ENCODE measurements around the gene SMYD3.

Gene SMYD3

DNA sequence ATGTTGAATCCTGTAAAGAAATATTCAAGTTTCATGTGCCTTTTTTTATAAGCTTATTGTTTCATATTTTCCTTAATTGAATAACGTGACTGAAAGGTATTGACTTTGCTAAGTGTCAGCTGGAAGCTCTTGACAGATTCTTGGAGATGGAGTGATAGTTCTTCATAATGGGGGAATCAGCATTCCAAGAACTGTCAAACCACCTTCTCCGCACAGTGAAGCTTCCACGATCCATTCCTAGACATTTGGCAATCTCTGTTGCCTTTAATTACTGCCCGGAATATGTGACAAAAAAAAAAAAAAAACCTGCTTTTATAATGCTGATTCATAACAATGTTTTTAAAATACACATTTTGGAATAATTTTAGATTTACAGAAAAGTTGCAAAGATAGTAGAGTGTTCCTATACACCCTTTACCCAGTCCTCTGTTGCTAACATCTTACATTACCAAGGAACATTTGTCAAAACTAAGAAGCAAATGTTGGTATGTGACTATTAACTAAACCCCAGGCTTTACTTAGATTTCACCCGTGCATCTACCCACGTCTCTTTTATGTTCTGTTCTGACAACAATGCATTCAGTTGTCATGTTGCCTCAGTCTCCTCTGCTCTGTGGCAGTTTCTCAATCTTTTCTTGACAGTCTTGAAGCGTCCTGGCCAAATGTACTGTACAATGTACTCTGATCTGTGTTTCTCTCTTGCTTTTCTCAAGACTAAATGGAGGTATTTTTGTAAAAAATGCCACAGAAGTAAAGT lies 674.1 kb downstream of the SMYD3 start:
- DNase-seq (ENCODE audit: low read depth in 1 of 2, low spot score in 1 of 2) = no peak
- H3K27me3 ChIP-seq (ENCODE audit: insufficient read depth, poor library complexity, severe bottlenecking) = no peaks in the 10 kb centered on the region
- H3K27ac ChIP-seq (replicated peaks) = no peak overlapping the region
- TF ChIP-seq GABPA (IDR thresholded peaks at IDR 0.05; ENCODE audit: low read depth) (no peak), POLR2AphosphoS5 (IDR thresholded peaks at IDR 0.05; ENCODE audit: low read depth) (no peak), SPI1 (IDR thresholded peaks at IDR 0.05; ENCODE audit: borderline replicate concordance, low read depth) (no peak)
- H3K4me3 ChIP-seq (replicated peaks; ENCODE audit: insufficient read depth, low read length) = no peak overlapping the region

DNA sequence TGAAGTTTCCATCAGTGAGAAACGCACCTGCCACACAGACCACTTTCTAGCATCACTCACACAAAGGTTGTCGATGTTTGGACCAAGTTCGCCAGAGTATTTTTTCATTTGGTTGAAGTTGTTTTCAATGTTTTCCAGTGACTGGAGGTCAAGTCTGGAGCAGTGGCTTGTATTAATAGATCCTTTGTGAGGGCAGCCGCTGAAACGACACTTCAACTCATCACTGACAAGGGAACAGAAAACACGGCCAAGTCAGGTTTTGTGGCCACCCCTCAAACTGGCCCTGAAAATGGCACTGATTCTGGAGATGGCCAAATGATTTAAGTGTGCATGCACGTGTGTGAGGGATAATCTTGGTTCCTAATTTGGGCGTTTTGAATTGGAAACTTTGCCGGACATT lies 675.6 kb downstream of the SMYD3 start:
- no peak for DNase-seq (ENCODE audit: low read depth in 1 of 2, low spot score in 1 of 2)
- TF ChIP-seq, protein P1, sequence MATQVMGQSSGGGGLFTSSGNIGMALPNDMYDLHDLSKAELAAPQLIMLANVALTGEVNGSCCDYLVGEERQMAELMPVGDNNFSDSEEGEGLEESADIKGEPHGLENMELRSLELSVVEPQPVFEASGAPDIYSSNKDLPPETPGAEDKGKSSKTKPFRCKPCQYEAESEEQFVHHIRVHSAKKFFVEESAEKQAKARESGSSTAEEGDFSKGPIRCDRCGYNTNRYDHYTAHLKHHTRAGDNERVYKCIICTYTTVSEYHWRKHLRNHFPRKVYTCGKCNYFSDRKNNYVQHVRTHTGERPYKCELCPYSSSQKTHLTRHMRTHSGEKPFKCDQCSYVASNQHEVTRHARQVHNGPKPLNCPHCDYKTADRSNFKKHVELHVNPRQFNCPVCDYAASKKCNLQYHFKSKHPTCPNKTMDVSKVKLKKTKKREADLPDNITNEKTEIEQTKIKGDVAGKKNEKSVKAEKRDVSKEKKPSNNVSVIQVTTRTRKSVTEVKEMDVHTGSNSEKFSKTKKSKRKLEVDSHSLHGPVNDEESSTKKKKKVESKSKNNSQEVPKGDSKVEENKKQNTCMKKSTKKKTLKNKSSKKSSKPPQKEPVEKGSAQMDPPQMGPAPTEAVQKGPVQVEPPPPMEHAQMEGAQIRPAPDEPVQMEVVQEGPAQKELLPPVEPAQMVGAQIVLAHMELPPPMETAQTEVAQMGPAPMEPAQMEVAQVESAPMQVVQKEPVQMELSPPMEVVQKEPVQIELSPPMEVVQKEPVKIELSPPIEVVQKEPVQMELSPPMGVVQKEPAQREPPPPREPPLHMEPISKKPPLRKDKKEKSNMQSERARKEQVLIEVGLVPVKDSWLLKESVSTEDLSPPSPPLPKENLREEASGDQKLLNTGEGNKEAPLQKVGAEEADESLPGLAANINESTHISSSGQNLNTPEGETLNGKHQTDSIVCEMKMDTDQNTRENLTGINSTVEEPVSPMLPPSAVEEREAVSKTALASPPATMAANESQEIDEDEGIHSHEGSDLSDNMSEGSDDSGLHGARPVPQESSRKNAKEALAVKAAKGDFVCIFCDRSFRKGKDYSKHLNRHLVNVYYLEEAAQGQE (IDR thresholded peaks at IDR 0.05; ENCODE audit: insufficient replicate concordance, low read depth) = no peak
- TF ChIP-seq, protein P2, sequence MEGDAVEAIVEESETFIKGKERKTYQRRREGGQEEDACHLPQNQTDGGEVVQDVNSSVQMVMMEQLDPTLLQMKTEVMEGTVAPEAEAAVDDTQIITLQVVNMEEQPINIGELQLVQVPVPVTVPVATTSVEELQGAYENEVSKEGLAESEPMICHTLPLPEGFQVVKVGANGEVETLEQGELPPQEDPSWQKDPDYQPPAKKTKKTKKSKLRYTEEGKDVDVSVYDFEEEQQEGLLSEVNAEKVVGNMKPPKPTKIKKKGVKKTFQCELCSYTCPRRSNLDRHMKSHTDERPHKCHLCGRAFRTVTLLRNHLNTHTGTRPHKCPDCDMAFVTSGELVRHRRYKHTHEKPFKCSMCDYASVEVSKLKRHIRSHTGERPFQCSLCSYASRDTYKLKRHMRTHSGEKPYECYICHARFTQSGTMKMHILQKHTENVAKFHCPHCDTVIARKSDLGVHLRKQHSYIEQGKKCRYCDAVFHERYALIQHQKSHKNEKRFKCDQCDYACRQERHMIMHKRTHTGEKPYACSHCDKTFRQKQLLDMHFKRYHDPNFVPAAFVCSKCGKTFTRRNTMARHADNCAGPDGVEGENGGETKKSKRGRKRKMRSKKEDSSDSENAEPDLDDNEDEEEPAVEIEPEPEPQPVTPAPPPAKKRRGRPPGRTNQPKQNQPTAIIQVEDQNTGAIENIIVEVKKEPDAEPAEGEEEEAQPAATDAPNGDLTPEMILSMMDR (IDR thresholded peaks at IDR 0.05; ENCODE audit: insufficient read depth, low read length) = no peak
- no peak for TF ChIP-seq GABPA (IDR thresholded peaks at IDR 0.05; ENCODE audit: low read depth)
- TF ChIP-seq SPI1 (IDR thresholded peaks at IDR 0.05; ENCODE audit: borderline replicate concordance, low read depth) = no peak
- TF ChIP-seq POLR2AphosphoS5 (IDR thresholded peaks at IDR 0.05; ENCODE audit: low read depth) = no peak
- Histone ChIP-seq H3K27ac (replicated peaks) (no peak overlapping the region), H3K27me3 (ENCODE audit: insufficient read depth, poor library complexity, severe bottlenecking) (no peaks in the 10 kb centered on the region), H3K4me3 (replicated peaks; ENCODE audit: insufficient read depth, low read length) (no peak overlapping the region)

DNA sequence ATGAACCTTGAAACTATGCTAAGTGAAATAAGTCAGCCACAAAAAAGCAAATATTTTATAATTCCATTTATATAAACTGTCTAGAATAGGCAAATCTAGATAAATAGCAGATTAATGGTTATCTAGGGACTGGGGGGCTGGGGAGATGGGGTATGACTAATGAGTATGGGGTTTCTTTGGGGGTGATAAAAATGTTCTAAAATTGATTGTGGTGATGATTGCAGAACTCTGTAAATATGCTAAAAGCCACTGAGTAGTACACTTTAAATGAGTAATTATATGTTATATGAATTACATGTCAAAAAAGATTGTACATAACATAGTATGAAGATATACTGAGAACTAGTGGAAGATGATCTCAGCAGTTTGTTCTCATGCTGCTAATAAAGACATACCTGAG lies 677.3 kb downstream of the SMYD3 start:
- no peak for TF ChIP-seq GABPA (IDR thresholded peaks at IDR 0.05; ENCODE audit: low read depth)
- TF ChIP-seq SPI1 (IDR thresholded peaks at IDR 0.05; ENCODE audit: borderline replicate concordance, low read depth) = no peak
- TF ChIP-seq, protein P2 (IDR thresholded peaks at IDR 0.05; ENCODE audit: insufficient read depth, low read length) = no peak
- TF ChIP-seq POLR2AphosphoS5 (IDR thresholded peaks at IDR 0.05; ENCODE audit: low read depth) = no peak
- TF ChIP-seq, protein P1 (IDR thresholded peaks at IDR 0.05; ENCODE audit: insufficient replicate concordance, low read depth) = no peak
- Histone ChIP-seq H3K4me3 (replicated peaks; ENCODE audit: insufficient read depth, low read length) (no peak overlapping the region), H3K27me3 (ENCODE audit: insufficient read depth, poor library complexity, severe bottlenecking) (no peaks in the 10 kb centered on the region), H3K27ac (replicated peaks) (no peak overlapping the region)
- DNase-seq (ENCODE audit: low read depth in 1 of 2, low spot score in 1 of 2) = no peak

DNA sequence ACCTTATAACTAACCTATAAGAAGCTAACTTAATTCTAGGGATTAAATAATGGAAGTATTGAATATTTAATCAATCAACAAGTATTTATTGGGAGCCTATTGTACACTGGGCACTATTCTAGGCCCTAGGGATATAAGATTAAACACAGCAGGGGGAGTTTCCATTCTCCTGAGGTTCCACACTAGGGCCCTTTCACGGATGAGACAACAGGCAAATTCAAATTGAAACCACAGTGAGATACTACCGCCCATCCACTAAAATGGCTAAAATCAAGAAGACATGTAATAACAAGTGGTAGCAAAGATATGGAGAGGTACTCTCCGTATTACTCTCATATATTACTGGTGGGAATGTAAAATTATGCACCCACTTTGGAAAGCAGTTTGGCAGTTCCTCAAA lies 677.9 kb downstream of the SMYD3 start:
- H3K27ac ChIP-seq (replicated peaks) = no peak overlapping the region
- no peak overlapping the region for H3K4me3 ChIP-seq (replicated peaks; ENCODE audit: insufficient read depth, low read length)
- H3K27me3 ChIP-seq (ENCODE audit: insufficient read depth, poor library complexity, severe bottlenecking) = no peaks in the 10 kb centered on the region
- TF ChIP-seq, protein P2 (IDR thresholded peaks at IDR 0.05; ENCODE audit: insufficient read depth, low read length) = no peak
- no peak for TF ChIP-seq SPI1 (IDR thresholded peaks at IDR 0.05; ENCODE audit: borderline replicate concordance, low read depth)
- TF ChIP-seq, protein P1 (IDR thresholded peaks at IDR 0.05; ENCODE audit: insufficient replicate concordance, low read depth) = no peak
- TF ChIP-seq GABPA (IDR thresholded peaks at IDR 0.05; ENCODE audit: low read depth) = no peak
- no peak for TF ChIP-seq POLR2AphosphoS5 (IDR thresholded peaks at IDR 0.05; ENCODE audit: low read depth)
- no peak for DNase-seq (ENCODE audit: low read depth in 1 of 2, low spot score in 1 of 2)
